MM.1S (cell line): ENCODE results near the gene PCDHGA4.

ENCODE experiments used
- CTCF ChIP-seq: fragments of 300-600 bp; sonication (generic); IDR thresholded peaks from 2 replicates; pipeline ENCODE4 v1.5.1; 2016; ENCODE audit warnings: antibody characterized with exemption, low read length, mixed read lengths
- EZH2 ChIP-seq: fragments of 300-600 bp; sonication (generic); optimal IDR thresholded peaks from 2 replicates; pipeline ENCODE3; 2017; ENCODE audit warnings: low read depth, mild to moderate bottlenecking, antibody characterized with exemption, low read length, mixed read lengths
- EZH2phosphoT487 ChIP-seq: fragments of 300-600 bp; sonication (generic); IDR thresholded peaks from 2 replicates; pipeline ENCODE4 v1.6.1; 2018; ENCODE audit warnings: antibody characterized with exemption, low read length

- TF ChIP-seq CTCF (no peak), EZH2phosphoT487 (no peak), EZH2 (no peak)
Measured at GRCh38 chr5:141319202-141319601, 35.6 kb upstream of the PCDHGA4 start.
